Measurements from ENCODE around the gene PCDHA12. TPM values are rescaled to one million over a fixed set of nuclear protein-coding genes. Genes with fewer than 3 reads are reported as not detected.
A peak's percentile ranks its signal among the peaks of the same experiment; 100 is the strongest.

PCDHA12 gene
- total RNA-seq, 6 experiments from 2014 or later: 0.09 to 0.34 (median 0.20) TPM; not detected in 1

DNA sequence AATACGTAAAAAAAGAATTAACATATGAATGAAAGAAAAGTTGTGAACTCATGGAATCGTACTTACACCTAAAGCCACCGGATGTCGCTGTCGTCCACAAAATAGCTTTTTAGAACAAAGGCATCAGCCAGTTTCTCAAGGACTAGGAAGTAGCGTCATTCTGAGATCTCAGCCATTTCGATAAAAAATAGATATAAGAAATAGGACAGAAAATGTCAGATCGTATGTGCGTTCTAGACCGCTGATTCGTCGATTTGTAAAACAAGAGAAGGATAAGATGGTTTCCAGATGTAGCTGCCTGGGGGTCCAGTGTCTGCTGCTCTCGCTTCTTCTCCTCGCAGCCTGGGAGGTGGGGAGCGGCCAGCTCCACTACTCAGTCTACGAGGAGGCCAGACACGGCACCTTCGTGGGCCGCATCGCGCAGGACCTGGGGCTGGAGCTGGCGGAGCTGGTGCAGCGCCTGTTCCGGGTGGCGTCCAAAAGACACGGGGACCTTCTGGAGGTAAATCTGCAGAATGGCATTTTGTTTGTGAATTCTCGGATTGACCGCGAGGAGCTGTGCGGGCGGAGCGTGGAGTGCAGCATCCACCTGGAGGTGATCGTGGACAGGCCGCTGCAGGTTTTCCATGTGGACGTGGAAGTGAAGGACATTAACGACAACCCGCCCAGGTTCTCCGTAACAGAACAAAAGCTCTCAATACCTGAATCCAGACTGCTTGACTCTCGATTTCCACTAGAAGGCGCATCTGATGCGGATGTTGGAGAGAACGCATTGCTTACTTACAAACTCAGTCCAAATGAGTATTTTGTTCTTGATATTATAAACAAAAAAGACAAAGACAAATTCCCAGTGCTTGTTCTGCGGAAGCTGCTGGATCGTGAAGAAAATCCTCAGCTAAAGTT, 19.1 kb upstream of the PCDHA12 start, which contains the start of gene PCDHA10:
PCDHA10 (plus strand) TSS at position 126 of the 903 bp plus-strand sequence; CDS start at position 278, 152 bp downstream.
- 0 out of 2 replicates have a peak, but pooled peaks have one; percentile 20 for TF ChIP-seq CTCF (IDR thresholded peaks at IDR 0.05)
- H3K27ac Mint-ChIP-seq: no peak within 1 kb of the TSS
- H3K4me3 Mint-ChIP-seq: no peak within 1 kb of the TSS
- H3K27me3 Mint-ChIP-seq (ENCODE audit: insufficient read depth): no peaks in the 10 kb centered on the region
- peaks cover 7% of the 10 kb centered on the region; the same call in 1 of the 2 replicates for H3K36me3 Mint-ChIP-seq (ENCODE audit: low read depth)
- H3K4me1 Mint-ChIP-seq (ENCODE audit: low read depth): no peaks in the 10 kb centered on the region
- H3K9me3 Mint-ChIP-seq: peaks cover 35% of the 10 kb centered on the region
- no peak for DNase-seq

DNA sequence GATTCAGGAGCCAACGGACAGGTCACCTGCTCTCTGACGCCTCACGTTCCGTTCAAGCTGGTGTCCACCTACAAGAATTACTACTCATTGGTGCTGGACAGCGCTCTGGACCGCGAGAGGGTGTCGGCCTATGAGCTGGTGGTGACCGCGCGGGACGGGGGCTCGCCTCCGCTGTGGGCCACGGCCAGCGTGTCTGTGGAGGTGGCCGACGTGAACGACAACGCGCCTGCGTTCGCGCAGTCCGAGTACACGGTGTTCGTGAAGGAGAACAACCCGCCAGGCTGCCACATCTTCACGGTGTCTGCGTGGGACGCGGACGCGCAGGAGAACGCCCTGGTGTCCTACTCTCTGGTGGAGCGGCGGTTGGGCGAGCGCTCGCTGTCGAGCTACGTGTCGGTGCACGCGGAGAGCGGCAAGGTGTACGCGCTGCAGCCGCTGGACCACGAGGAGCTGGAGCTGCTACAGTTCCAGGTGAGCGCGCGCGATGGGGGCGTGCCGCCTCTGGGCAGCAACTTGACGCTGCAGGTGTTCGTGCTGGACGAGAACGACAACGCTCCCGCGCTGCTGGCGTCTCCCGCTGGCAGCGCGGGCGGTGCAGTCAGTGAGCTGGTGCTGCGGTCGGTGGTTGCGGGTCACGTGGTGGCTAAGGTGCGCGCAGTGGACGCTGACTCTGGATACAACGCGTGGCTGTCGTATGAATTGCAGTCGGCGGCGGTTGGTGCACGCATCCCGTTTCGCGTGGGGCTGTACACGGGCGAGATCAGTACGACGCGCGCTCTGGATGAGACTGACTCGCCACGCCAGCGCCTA, 17.7 kb upstream of the PCDHA12 start:
- Mint-ChIP-seq H3K27me3 (ENCODE audit: insufficient read depth) (no peaks in the 10 kb centered on the region), H3K27ac (no peak overlapping the region), H3K36me3 (ENCODE audit: low read depth) (peaks cover 7% of the 10 kb centered on the region; the same call in 1 of the 2 replicates), H3K9me3 (peaks cover 48% of the 10 kb centered on the region), H3K4me3 (no peak overlapping the region), H3K4me1 (ENCODE audit: low read depth) (no peaks in the 10 kb centered on the region)
- no peak for DNase-seq
- TF ChIP-seq CTCF (IDR thresholded peaks at IDR 0.05): no peak

- Mint-ChIP-seq H3K4me3 (no peak overlapping the region), H3K9me3 (peaks cover 53% of the 10 kb centered on the region), H3K27ac (no peak overlapping the region), H3K4me1 (ENCODE audit: low read depth) (no peaks in the 10 kb centered on the region), H3K27me3 (ENCODE audit: insufficient read depth) (no peaks in the 10 kb centered on the region), H3K36me3 (ENCODE audit: low read depth) (peaks cover 7% of the 10 kb centered on the region; the same call in 1 of the 2 replicates)
- no peak for DNase-seq
- no peak for TF ChIP-seq CTCF (IDR thresholded peaks at IDR 0.05)
These were observed 17.2 kb upstream of the PCDHA12 start for GRCh38 chr5:140857987-140858240.

GRCh38 chr5:140862441-140863295, 12.4 kb upstream of the PCDHA12 start:
- Mint-ChIP-seq H3K27ac (no peak overlapping the region), H3K9me3 (peaks cover 41% of the 10 kb centered on the region)

More at GRCh38 chr5:140862441-140863295, 12.4 kb upstream of the PCDHA12 start:
- Mint-ChIP-seq H3K36me3 (ENCODE audit: low read depth) (no peaks in the 10 kb centered on the region), H3K4me1 (ENCODE audit: low read depth) (no peaks in the 10 kb centered on the region), H3K27me3 (ENCODE audit: insufficient read depth) (no peaks in the 10 kb centered on the region), H3K4me3 (no peak overlapping the region)
- TF ChIP-seq CTCF (IDR thresholded peaks at IDR 0.05): no peak
- DNase-seq: no peak
